Hepatocyte (in vitro differentiated cells): ENCODE results near the gene CAMK1G. TPM values are rescaled to one million over a fixed set of nuclear protein-coding genes. Genes with fewer than 3 reads are reported as not detected.

Experiments
- DNase-seq: peaks from one replicate; pipeline ENCODE4 v3.0.0-alpha.2; 2016; ENCODE audit warnings: low spot score
- H2AFZ ChIP-seq: fragments of 200-600 bp; sonication (generic); 2 replicates; pipeline ENCODE4 v1.6.0; 2016; ENCODE audit warnings: antibody characterized with exemption, mild to moderate bottlenecking
- H3K27ac ChIP-seq: fragments of 200-600 bp; sonication (generic); 2 replicates; pipeline ENCODE4 v1.5.1; 2016; ENCODE audit warnings: mild to moderate bottlenecking
- H3K27me3 ChIP-seq: fragments of 200-600 bp; sonication (generic); 2 replicates; pipeline ENCODE4 v1.6.1; 2016
- H3K36me3 ChIP-seq: fragments of 200-600 bp; sonication (generic); replicated peaks from 2 replicates; pipeline ENCODE4 v1.5.1; 2016; ENCODE audit warnings: low read depth; ENCODE audit not compliant: insufficient read depth
- H3K4me1 ChIP-seq: fragments of 200-600 bp; sonication (generic); 2 replicates; pipeline ENCODE4 v1.5.1; 2016; ENCODE audit warnings: mild to moderate bottlenecking, moderate library complexity; ENCODE audit not compliant: insufficient read depth
- H3K4me2 ChIP-seq: fragments of 200-600 bp; sonication (generic); 2 replicates; pipeline ENCODE4 v1.6.0; 2016
- H3K4me3 ChIP-seq: fragments of 200-600 bp; sonication (generic); 2 replicates; pipeline ENCODE4 v1.5.1; 2016; ENCODE audit warnings: mild to moderate bottlenecking
- H3K79me2 ChIP-seq: fragments of 200-600 bp; sonication (generic); 2 replicates; pipeline ENCODE4 v1.6.0; 2017; ENCODE audit warnings: mild to moderate bottlenecking
- H3K9me2 ChIP-seq: fragments of 200-600 bp; sonication (generic); replicated peaks from 2 replicates; pipeline ENCODE4 v1.6.0; 2017; ENCODE audit warnings: mild to moderate bottlenecking; ENCODE audit not compliant: insufficient read depth
- H3K9me3 ChIP-seq: fragments of 200-600 bp; sonication (generic); 2 replicates; pipeline ENCODE4 v1.5.1; 2016; ENCODE audit warnings: low read depth, mild to moderate bottlenecking
- H4K20me1 ChIP-seq: fragments of 200-600 bp; sonication (generic); 2 replicates; pipeline ENCODE4 v1.6.0; 2016; ENCODE audit warnings: mild to moderate bottlenecking; ENCODE audit not compliant: insufficient read depth, poor library complexity, severe bottlenecking
- CTCF ChIP-seq: fragments of 200-600 bp; sonication (generic); IDR thresholded peaks from 2 replicates; pipeline ENCODE4 v1.5.1; 2016; ENCODE audit warnings: antibody characterized with exemption, mild to moderate bottlenecking; ENCODE audit not compliant: poor library complexity
- EZH2 ChIP-seq: fragments of 200-600 bp; sonication (generic); IDR thresholded peaks from 2 replicates; pipeline ENCODE4 v1.6.1; 2016; ENCODE audit warnings: antibody characterized with exemption, mild to moderate bottlenecking, borderline replicate concordance
- EZH2phosphoT487 ChIP-seq: fragments of 200-600 bp; sonication (generic); IDR thresholded peaks from one replicate; pipeline ENCODE4 v1.6.1; 2018; ENCODE audit warnings: antibody characterized with exemption, mild to moderate bottlenecking, low read depth, moderate library complexity; ENCODE audit not compliant: unreplicated experiment, severe bottlenecking
- WGBS: methylation state at CpG from one replicate; pipeline ENCODE4 v1.1.6; 2016; ENCODE audit warnings: low lambda C conversion rate; ENCODE audit errors: missing lambda C conversion rate; 5-methylcytosine and 5-hydroxymethylcytosine counted together
- polyA plus RNA-seq: library from polyadenylated mRNA; unstranded; fragments of >200 nt; fragmentation: Nextera tagmentation; extraction: Ambion mirVana; gene quantifications from 2 replicates; pipeline ENCODE4 v1.2.1, GENCODE V29; 2016
- total RNA-seq: library from RNA; depleted of rRNA; stranded (reverse); fragments of >200 nt; gene quantifications from 2 replicates; pipeline ENCODE4 v1.2.3, GENCODE V29; 2014

Gene CAMK1G
- total and polyA plus RNA-seq, 2 experiments from 2014 or later = 1.1 to 1.2 TPM

GRCh38 chr1:209546390-209547085 is 37.0 kb upstream of the CAMK1G start:
- Histone ChIP-seq H2AFZ (no peak overlapping the region), H3K4me2 (no peak overlapping the region), H3K36me3 (no peaks in the 10 kb centered on the region), H3K4me3 (no peak overlapping the region), H4K20me1 (no peaks in the 10 kb centered on the region), H3K9me2 (no peaks in the 10 kb centered on the region), H3K9me3 (no peaks in the 10 kb centered on the region), H3K27ac (no peak overlapping the region), H3K27me3 (no peaks in the 10 kb centered on the region), H3K79me2 (no peaks in the 10 kb centered on the region), H3K4me1 (peaks cover 11% of the 10 kb centered on the region)
- WGBS = 88% methylated on average over 5 of the region's 5 CpGs
- no peak for TF ChIP-seq EZH2phosphoT487
- TF ChIP-seq EZH2 = no peak
- TF ChIP-seq CTCF = no peak
- no peak for DNase-seq

DNA sequence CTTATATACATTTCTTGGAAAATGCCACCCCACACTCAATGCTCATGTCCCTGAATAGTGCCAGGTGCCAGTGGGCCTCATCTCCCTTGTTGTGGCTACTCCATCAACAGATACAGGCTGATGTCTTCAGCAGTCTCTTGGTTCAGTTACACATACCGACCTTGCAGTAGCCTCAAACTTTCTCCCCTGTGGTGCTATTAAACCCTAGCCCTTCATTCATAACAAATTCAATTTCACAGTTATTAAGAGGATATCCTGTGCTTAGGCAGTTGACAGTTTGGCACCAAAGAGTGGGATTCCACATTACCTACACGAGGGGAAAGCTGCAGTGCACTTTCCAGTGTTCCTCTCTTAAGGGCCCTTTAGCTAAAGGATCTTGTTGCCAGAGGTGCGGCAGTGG is 35.9 kb upstream of the CAMK1G start:
- H2AFZ ChIP-seq = no peak overlapping the region
- DNase-seq = no peak
- H3K9me2 ChIP-seq = no peaks in the 10 kb centered on the region
- TF ChIP-seq EZH2phosphoT487 = no peak
- TF ChIP-seq CTCF = no peak
- no peak for TF ChIP-seq EZH2
- peaks cover 11% of the 10 kb centered on the region for H3K4me1 ChIP-seq
- no peak overlapping the region for H3K4me3 ChIP-seq
- no peaks in the 10 kb centered on the region for H3K9me3 ChIP-seq
- no peaks in the 10 kb centered on the region for H3K36me3 ChIP-seq
- H3K27ac ChIP-seq = no peak overlapping the region
- H3K4me2 ChIP-seq = no peak overlapping the region
- H3K79me2 ChIP-seq = no peaks in the 10 kb centered on the region
- 79% methylated on average over 3 of the region's 3 CpGs for WGBS
- H3K27me3 ChIP-seq = no peaks in the 10 kb centered on the region
- H4K20me1 ChIP-seq = no peaks in the 10 kb centered on the region

GRCh38 chr1:209549443-209550205 is 33.9 kb upstream of the CAMK1G start:
- no peak overlapping the region for H2AFZ ChIP-seq
- H3K4me3 ChIP-seq = no peak overlapping the region
- DNase-seq = peak; percentile 33
- no peaks in the 10 kb centered on the region for H3K9me3 ChIP-seq
- H3K79me2 ChIP-seq = no peaks in the 10 kb centered on the region
- 16% methylated on average over 6 of the region's 6 CpGs for WGBS
- peaks cover 11% of the 10 kb centered on the region for H3K4me1 ChIP-seq
- H3K27me3 ChIP-seq = no peaks in the 10 kb centered on the region
- H4K20me1 ChIP-seq = no peaks in the 10 kb centered on the region
- no peaks in the 10 kb centered on the region for H3K9me2 ChIP-seq
- no peak overlapping the region for H3K27ac ChIP-seq
- TF ChIP-seq EZH2 = no peak
- peak; percentile 12 for TF ChIP-seq CTCF
- H3K4me2 ChIP-seq = peak overlapping the region; percentile 59
- H3K36me3 ChIP-seq = no peaks in the 10 kb centered on the region
